ENCODE data around the gene ADGRL3. TPM values are rescaled to one million over a fixed set of nuclear protein-coding genes. Genes with fewer than 3 reads are reported as not detected.

The ADGRL3 gene
- total RNA-seq, 4 donors from 2014 or later, result 6.5 to 19.0 (median 14.0) TPM

- Histone ChIP-seq H3K9me3 (no peaks in the 10 kb centered on the region), H3K36me3 (no peaks in the 10 kb centered on the region), H3K27me3 (no peaks in the 10 kb centered on the region), H3K27ac (no peak overlapping the region), H3K4me3 (no peak overlapping the region), H3K4me1 (peaks cover 9% of the 10 kb centered on the region)
- WGBS, result 88% methylated on average over 4 of the region's 4 CpGs
- TF ChIP-seq CTCF (IDR thresholded peaks at IDR 0.05) (no peak), POLR2AphosphoS5 (IDR thresholded peaks at IDR 0.05) (no peak), POLR2A (IDR thresholded peaks at IDR 0.05) (no peak), EP300 (IDR thresholded peaks at IDR 0.05) (no peak)
- no peak for DNase-seq (ENCODE audit: low spot score in 2 of 2)
Measured at GRCh38 chr4:61440321-61440720, 240.2 kb downstream of the ADGRL3 start.

GRCh38 chr4:61442936-61443335 lies 242.8 kb downstream of the ADGRL3 start:
- TF ChIP-seq EP300 (IDR thresholded peaks at IDR 0.05), result no peak
- no peak for TF ChIP-seq POLR2A (IDR thresholded peaks at IDR 0.05)
- no peak for TF ChIP-seq CTCF (IDR thresholded peaks at IDR 0.05)
- TF ChIP-seq POLR2AphosphoS5 (IDR thresholded peaks at IDR 0.05), result no peak
- no peak for DNase-seq (ENCODE audit: low spot score in 2 of 2)
- H3K27ac ChIP-seq, result no peak overlapping the region
- no peaks in the 10 kb centered on the region for H3K9me3 ChIP-seq
- H3K4me1 ChIP-seq, result peaks cover 5% of the 10 kb centered on the region
- WGBS, result 83% methylated on average over 2 of the region's 2 CpGs
- no peaks in the 10 kb centered on the region for H3K27me3 ChIP-seq
- no peaks in the 10 kb centered on the region for H3K36me3 ChIP-seq
- H3K4me3 ChIP-seq, result no peak overlapping the region

- H3K27ac ChIP-seq, result no peak overlapping the region
- TF ChIP-seq POLR2AphosphoS5 (IDR thresholded peaks at IDR 0.05), result no peak
- TF ChIP-seq EP300 (IDR thresholded peaks at IDR 0.05), result no peak
- TF ChIP-seq POLR2A (IDR thresholded peaks at IDR 0.05), result no peak
- TF ChIP-seq CTCF (IDR thresholded peaks at IDR 0.05), result no peak
Measured at GRCh38 chr4:61443813-61444510, 243.8 kb downstream of the ADGRL3 start.

GRCh38 chr4:61445374-61446063 lies 245.4 kb downstream of the ADGRL3 start:
- no peak overlapping the region for H3K4me3 ChIP-seq

More at GRCh38 chr4:61443813-61444510, 243.8 kb downstream of the ADGRL3 start:
- WGBS, result 55% methylated on average over 2 of the region's 2 CpGs
- no peak for DNase-seq (ENCODE audit: low spot score in 2 of 2)
- Histone ChIP-seq H3K4me1 (peaks cover 4% of the 10 kb centered on the region), H3K27me3 (no peaks in the 10 kb centered on the region), H3K9me3 (no peaks in the 10 kb centered on the region), H3K4me3 (no peak overlapping the region), H3K36me3 (no peaks in the 10 kb centered on the region)

More at GRCh38 chr4:61445374-61446063, 245.4 kb downstream of the ADGRL3 start:
- DNase-seq (ENCODE audit: low spot score in 2 of 2), result no peak
- no peaks in the 10 kb centered on the region for H3K9me3 ChIP-seq
- H3K4me1 ChIP-seq, result peaks cover 4% of the 10 kb centered on the region
- H3K36me3 ChIP-seq, result no peaks in the 10 kb centered on the region
- H3K27ac ChIP-seq, result no peak overlapping the region
- TF ChIP-seq EP300 (IDR thresholded peaks at IDR 0.05) (no peak), POLR2A (IDR thresholded peaks at IDR 0.05) (no peak), CTCF (IDR thresholded peaks at IDR 0.05) (no peak), POLR2AphosphoS5 (IDR thresholded peaks at IDR 0.05) (no peak)
- WGBS, result 90% methylated on average over 2 of the region's 2 CpGs
- no peaks in the 10 kb centered on the region for H3K27me3 ChIP-seq

Measured in suprapubic skin (tissue), 4 donors.